Measurements from ENCODE around the gene DCAF7.

DCAF7 gene

GRCh38 chr17:63600569-63601438, 50.5 kb downstream of the DCAF7 start, which contains the start of gene TACO1:
Gene TACO1 (plus strand): TSS chr17:63600895. CDS start chr17:63601084, 189 bp downstream.
- peak within 1 kb of the TSS; percentile 75 for H3K9ac ChIP-seq
- peak within 1 kb of the TSS; percentile 88 for H3K4me3 ChIP-seq (ENCODE audit: low read depth, low read length)
- no peaks in the 10 kb centered on the region for H3K9me3 ChIP-seq (ENCODE audit: control insufficient read depth, low read length)

DNA sequence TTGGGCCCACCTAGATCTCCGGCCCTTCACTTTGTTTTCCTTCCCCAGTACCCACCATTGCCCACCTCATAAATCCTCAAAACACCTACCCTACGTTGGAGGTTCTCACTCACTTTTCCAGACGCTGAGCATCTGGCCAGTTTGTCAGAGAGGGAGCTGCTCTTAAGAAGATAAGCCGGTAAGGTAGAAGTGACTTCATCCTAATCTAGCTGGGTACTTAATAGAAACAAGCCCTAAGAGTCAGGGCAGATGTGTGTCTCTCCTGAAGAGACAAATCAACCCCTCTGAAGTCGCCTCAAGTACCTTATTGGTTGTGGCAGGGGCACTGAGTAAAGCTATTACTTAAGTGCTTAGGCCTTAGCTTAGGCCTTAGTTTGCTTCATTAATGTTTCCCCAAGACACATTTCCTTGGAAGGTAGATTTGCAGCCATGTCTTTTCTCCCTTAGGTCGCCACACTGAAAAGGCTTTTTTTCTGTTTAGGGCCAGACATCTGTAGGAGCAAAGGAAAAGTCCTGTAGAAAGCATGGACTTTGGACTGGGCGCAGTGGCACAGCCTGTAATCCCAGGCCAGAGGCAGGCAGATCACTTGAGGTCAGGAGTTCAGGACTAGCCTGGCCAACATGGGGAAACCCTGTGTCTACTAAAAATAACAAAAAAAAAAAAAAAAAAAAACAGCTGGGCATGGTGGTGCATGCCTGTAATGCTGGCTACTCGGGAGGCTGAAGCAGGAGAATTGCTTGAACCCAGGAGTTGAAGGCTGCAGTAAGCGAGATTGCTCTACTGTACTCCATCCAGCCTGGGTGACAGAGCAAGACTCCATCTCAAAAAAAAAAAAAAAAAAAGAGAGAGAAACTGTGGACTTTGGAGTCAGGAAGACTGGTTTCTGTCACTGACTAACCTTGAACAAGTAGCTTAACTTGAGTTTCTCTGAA, 51.4 kb downstream of the DCAF7 start:
- Histone ChIP-seq H3K27me3 (ENCODE audit: control insufficient read depth, insufficient read depth, low read length) (no peaks in the 10 kb centered on the region), H2AFZ (peak overlapping the region; percentile 95), H3K36me3 (ENCODE audit: control insufficient read depth, insufficient read depth, low read length) (no peaks in the 10 kb centered on the region), H3K79me2 (no peaks in the 10 kb centered on the region), H3K4me3 (ENCODE audit: low read depth, low read length) (peak overlapping the region; percentile 88), H3K4me1 (no peaks in the 10 kb centered on the region), H3K9ac (peak overlapping the region; percentile 75), H3K4me2 (ENCODE audit: low read length) (peak overlapping the region; percentile 95), H3K27ac (peak overlapping the region; percentile 75), H3K9me3 (ENCODE audit: control insufficient read depth, low read length) (no peaks in the 10 kb centered on the region)
- TF ChIP-seq CTCF (IDR thresholded peaks at IDR 0.05), result no peak

More at GRCh38 chr17:63600569-63601438, 50.5 kb downstream of the DCAF7 start, which contains the start of gene TACO1:
- peak within 1 kb of the TSS; percentile 95 for H3K4me2 ChIP-seq (ENCODE audit: low read length)
- H3K79me2 ChIP-seq, result no peaks in the 10 kb centered on the region
- TF ChIP-seq CTCF (IDR thresholded peaks at IDR 0.05), result no peak
- peak within 1 kb of the TSS; percentile 95 for H2AFZ ChIP-seq
- H3K36me3 ChIP-seq (ENCODE audit: control insufficient read depth, insufficient read depth, low read length), result no peaks in the 10 kb centered on the region
- H3K27ac ChIP-seq, result peak within 1 kb of the TSS; percentile 75
- H3K27me3 ChIP-seq (ENCODE audit: control insufficient read depth, insufficient read depth, low read length), result no peaks in the 10 kb centered on the region
- H3K4me1 ChIP-seq, result no peaks in the 10 kb centered on the region

DNA sequence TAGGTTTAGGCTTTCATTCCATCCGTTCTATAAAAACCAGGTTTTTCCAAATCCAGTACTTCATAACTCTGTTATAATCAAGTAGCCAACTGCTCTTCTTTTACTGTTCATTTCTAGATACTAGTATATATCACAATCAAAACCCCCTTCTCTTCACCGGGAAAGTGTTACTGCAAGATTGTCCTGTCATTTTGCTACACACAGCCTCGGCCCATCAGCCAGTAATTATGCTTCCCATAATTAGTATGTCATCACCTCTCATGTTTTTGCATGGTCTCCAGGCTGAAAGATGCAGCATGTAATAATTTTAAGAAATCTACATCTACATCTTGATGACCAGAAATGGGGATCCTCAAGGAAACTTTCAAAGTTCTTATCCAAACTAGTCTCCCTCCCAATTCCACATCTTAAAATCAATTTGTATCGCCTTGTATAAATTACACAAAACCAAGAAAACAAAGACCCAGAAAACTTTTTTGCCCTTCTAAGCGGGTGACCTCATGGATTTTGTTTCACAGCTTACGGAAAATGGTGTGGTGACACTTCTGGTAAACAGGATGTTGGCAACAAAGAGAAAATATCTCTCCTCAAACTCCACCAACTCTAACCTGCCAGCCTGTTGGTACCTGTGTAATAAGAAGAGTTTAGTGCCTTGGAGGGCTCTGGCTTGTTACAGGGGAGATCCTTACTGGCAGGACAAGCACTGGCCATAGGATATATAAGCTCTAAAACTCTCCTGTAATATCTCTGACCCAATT, 59.7 kb downstream of the DCAF7 start:
- Histone ChIP-seq H3K27ac (no peak overlapping the region), H2AFZ (no peak overlapping the region), H3K9me3 (ENCODE audit: control insufficient read depth, low read length) (no peaks in the 10 kb centered on the region), H3K4me3 (ENCODE audit: low read depth, low read length) (no peak overlapping the region), H3K27me3 (ENCODE audit: control insufficient read depth, insufficient read depth, low read length) (no peaks in the 10 kb centered on the region), H3K79me2 (no peaks in the 10 kb centered on the region), H3K36me3 (ENCODE audit: control insufficient read depth, insufficient read depth, low read length) (no peaks in the 10 kb centered on the region), H3K4me1 (no peaks in the 10 kb centered on the region), H3K4me2 (ENCODE audit: low read length) (no peak overlapping the region), H3K9ac (no peak overlapping the region)
- no peak for TF ChIP-seq CTCF (IDR thresholded peaks at IDR 0.05)

DNA sequence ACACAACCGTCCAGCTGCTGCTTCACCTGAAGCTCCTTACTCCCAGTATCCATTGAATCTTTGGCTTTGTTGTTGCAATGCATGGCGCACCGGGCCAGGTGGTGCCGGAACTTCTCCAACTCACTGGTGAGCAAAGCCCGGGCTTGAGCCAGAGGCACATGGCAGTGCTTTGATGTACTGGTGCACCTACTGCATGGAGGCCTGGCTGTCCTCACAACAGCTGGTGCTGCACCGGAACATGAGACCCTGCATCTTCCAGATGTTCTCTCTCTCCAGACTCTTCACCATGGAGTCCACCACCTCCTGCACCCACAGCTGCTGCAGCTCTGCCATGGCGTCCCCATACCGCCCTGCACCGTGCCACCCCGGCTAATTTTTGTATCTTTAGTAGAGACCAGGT, 60.6 kb downstream of the DCAF7 start:
- Histone ChIP-seq H3K4me1 (no peaks in the 10 kb centered on the region), H3K9ac (no peak overlapping the region), H3K36me3 (ENCODE audit: control insufficient read depth, insufficient read depth, low read length) (no peaks in the 10 kb centered on the region), H3K4me3 (ENCODE audit: low read depth, low read length) (no peak overlapping the region), H3K79me2 (no peaks in the 10 kb centered on the region), H3K27me3 (ENCODE audit: control insufficient read depth, insufficient read depth, low read length) (no peaks in the 10 kb centered on the region), H2AFZ (no peak overlapping the region), H3K27ac (no peak overlapping the region), H3K9me3 (ENCODE audit: control insufficient read depth, low read length) (no peaks in the 10 kb centered on the region), H3K4me2 (ENCODE audit: low read length) (no peak overlapping the region)
- TF ChIP-seq CTCF (IDR thresholded peaks at IDR 0.05), result no peak
